ENCODE results near the gene SUGCT.

DNA sequence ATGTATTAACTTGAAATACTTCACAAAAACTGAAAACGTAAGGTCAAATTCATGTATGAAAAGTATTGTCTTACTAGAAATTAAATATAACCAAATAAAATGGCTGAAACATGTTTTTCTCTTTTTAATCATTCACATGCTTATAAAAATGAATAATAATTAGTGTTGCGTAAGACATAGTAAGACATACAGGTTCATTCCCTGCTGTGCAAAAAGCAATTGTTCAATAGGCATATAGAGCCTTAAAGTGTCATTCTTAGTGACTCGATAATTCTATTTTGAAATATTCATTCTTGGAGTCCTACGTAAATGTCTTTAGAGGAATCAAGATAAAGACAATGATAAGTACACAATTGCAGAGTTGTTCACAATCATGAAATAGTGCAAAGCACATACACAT, 337.1 kb downstream of the SUGCT start:
- TF ChIP-seq, protein P1, sequence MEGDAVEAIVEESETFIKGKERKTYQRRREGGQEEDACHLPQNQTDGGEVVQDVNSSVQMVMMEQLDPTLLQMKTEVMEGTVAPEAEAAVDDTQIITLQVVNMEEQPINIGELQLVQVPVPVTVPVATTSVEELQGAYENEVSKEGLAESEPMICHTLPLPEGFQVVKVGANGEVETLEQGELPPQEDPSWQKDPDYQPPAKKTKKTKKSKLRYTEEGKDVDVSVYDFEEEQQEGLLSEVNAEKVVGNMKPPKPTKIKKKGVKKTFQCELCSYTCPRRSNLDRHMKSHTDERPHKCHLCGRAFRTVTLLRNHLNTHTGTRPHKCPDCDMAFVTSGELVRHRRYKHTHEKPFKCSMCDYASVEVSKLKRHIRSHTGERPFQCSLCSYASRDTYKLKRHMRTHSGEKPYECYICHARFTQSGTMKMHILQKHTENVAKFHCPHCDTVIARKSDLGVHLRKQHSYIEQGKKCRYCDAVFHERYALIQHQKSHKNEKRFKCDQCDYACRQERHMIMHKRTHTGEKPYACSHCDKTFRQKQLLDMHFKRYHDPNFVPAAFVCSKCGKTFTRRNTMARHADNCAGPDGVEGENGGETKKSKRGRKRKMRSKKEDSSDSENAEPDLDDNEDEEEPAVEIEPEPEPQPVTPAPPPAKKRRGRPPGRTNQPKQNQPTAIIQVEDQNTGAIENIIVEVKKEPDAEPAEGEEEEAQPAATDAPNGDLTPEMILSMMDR (CRISPR knock-in tag; IDR thresholded peaks at IDR 0.05): no peak
- TF ChIP-seq GTF2F1 (IDR thresholded peaks at IDR 0.05; ENCODE audit: low read length) (no peak), CEBPB (IDR thresholded peaks at IDR 0.05; ENCODE audit: borderline replicate concordance, low read depth, low read length) (peak; percentile 67)
